NCI-H69 (cell line): ENCODE results near the gene MAPK10.
"Not testable (repeated sequence)": the region's sequence is repeated elsewhere in the genome, so short reads cannot be mapped to it uniquely, and the experiment has no call there.

Source experiments
- DNase-seq: peaks from one replicate; lab custom pipeline; 2025; lab: John Stamatoyannopoulos, UW

MAPK10 gene

GRCh38 chr4:86036736-86037135 lies 323.1 kb downstream of the MAPK10 start:
- DNase-seq: no peak

- no peak for DNase-seq
Measured at GRCh38 chr4:86035688-86036087, 324.2 kb downstream of the MAPK10 start.

DNA sequence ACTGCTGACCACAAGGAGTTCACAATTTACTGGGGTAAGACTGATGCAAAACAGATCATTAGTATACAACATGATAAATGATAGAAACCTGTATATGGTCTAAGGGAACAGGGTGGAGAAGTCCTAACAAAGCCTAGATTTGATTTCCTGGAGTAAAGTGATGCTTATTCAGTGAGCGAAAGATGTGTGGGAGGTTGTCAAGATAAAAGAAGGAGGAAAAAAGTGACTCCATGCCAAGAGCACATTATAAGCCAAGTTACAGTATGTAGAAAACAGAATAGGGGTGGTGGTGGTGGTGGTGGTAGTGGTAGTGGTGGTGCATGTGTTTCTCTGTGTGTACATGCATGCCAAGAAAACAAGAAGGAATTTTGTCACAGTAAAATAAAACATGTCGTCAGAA lies 325.2 kb downstream of the MAPK10 start:
- DNase-seq: no peak

DNA sequence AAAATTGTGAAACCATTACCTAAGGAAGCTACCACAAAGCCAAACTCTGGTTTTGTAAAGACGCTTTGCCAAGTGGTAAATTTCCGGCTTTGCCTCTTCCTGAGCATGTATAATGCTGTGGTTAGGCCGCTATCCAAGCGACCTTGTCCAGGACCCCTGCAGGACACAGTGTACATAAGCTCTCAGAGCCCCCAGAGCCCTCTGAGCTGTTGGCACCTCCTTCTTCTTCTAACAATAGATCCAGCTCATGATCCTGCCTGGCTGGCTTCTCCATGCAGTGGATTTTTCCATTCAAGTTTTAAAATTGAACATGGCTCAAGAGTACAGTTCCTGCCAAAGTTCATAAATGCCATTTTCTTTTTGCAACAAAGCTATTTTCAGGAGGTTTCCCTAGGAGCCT lies 326.7 kb downstream of the MAPK10 start:
- no peak for DNase-seq

DNA sequence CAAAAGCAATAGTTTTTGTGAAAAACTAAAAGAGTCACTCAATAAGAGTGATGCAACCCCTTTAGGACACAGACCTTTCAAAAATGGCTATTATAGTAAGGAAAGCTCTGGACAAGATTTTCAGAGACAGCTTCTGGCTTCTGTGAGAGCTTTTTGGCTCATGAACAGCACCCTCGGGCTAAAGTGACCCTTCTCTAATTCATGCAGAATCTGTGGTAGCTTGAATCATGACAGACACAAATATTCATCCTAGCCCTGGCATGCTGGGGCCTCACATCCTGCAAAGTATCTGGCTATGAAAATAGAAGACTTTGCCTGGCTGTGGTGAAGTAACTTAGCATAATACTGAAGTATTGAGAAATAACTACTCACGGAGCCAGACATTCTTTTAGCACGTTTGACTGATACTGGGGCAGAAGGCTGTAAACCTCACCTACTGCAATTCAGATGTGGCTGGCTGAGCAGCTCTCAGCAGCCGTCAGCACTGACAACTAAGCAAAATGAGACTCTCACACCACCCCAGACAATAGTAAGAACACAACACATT lies 327.3 kb downstream of the MAPK10 start:
- no peak for DNase-seq

GRCh38 chr4:86031927-86032326 lies 327.9 kb downstream of the MAPK10 start:
- no peak for DNase-seq

DNA sequence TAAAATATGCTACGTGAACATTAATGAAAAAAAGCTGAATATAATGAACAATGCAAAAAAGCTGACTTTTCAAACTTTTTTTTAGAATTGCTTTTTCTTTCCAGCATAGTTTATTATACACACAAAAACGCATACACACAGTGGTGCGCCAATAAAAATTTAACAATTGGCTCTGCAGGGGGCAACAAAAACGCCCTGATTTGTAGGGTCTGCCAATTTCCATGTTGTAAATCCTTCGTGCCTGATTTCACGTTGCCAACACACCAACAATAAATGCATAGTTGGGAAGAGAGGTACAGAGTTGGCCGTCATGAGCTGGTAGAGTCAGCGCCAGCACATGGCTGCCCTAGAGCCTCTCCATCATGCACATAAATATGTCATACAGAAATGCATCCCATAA lies 333.1 kb downstream of the MAPK10 start:
- DNase-seq: no peak

- DNase-seq: not testable (repeated sequence)
Measured at GRCh38 chr4:86021671-86022070, 338.2 kb downstream of the MAPK10 start.

- no peak for DNase-seq
Measured at GRCh38 chr4:86019906-86020305, 339.9 kb downstream of the MAPK10 start.

- DNase-seq: no peak
Measured at GRCh38 chr4:86019362-86019761, 340.5 kb downstream of the MAPK10 start.

GRCh38 chr4:86015412-86016350 lies 344.2 kb downstream of the MAPK10 start:
- no peak for DNase-seq

GRCh38 chr4:86014599-86014998 lies 345.3 kb downstream of the MAPK10 start:
- no peak for DNase-seq

- DNase-seq: no peak
Measured at GRCh38 chr4:86013621-86014020, 346.2 kb downstream of the MAPK10 start.

- DNase-seq: no peak
Measured at GRCh38 chr4:86011117-86011516, 348.7 kb downstream of the MAPK10 start.

DNA sequence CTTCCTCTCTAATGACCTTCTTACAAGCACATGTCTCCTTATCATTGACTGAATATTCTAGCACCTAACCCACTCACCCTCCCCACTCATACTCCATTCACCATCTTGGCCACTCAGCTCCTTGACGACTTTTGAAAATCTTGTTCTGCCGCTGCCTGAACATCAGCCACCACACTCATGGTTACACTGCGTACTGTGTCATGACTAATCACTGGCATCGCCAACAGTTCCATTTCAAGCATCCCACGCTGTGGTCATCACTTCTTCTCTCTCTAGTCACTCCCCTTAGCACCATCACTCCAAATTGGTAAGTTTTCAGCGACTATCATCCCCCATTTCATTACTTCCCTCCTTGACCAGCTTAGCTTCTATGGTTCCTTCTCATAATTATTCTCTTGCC lies 352.8 kb downstream of the MAPK10 start:
- no peak for DNase-seq

GRCh38 chr4:86006057-86006456 lies 353.8 kb downstream of the MAPK10 start:
- DNase-seq: no peak

DNA sequence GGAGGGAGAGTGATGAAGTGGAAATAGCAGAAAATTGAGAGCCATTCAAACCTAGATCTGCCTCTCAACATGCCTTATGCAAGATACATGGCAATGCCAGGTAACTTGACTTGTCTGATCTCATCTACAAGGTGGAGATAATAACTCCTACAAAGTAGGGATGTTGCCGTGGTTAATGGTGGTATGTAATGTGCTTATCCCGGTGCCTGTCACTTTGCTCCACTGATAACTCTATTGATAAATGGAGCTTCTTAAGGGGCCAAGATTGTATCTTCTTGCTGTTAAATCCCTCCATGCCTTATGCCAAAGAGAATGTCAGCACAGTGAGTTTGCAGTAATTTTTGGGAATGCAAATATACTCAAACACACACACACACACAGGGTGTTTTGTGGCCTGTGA lies 355.8 kb downstream of the MAPK10 start:
- no peak for DNase-seq

DNA sequence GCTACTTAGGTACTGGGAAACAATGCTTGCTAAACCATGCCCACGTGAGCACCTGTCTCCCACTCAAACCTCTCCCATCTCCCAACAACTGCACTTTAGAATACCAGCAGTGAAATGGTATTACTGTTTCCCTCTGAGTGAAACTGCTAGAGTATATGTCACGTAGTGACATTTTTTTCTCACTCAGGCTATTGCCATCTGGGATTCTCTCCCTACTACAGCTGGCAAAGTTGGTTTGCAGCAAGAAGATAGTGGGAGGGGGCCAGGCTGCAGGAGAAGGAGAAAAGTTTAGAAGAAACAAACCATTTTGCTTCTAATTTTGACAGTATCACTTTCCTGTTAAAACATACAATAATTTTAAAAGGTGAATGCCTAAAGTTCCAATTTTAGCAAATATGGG lies 358.3 kb downstream of the MAPK10 start:
- no peak for DNase-seq

- no peak for DNase-seq
Measured at GRCh38 chr4:85995361-85995760, 364.5 kb downstream of the MAPK10 start.

- DNase-seq: no peak
Measured at GRCh38 chr4:85994576-85994975, 365.3 kb downstream of the MAPK10 start.

GRCh38 chr4:85993641-85994040 lies 366.2 kb downstream of the MAPK10 start:
- DNase-seq: no peak

DNA sequence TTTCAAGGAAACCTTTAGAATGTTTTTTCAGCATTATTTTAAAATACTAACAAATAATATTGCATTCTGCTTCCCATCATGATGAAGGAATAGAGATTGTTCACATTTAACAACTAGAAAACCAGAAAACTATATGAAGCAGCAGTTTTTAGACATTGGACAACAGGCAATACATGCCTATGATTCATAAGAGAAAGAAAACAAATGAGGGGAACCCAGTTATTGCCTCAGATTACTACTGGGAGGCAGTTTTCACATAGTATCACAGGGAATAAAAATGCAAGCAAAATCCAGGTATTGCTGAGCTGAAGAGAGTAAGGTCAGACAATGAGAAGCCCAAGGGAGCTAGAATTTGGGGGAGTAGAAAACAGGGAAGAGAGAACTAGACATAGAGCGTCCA lies 373.6 kb downstream of the MAPK10 start:
- no peak for DNase-seq

- no peak for DNase-seq
Measured at GRCh38 chr4:85979276-85979675, 380.6 kb downstream of the MAPK10 start.

DNA sequence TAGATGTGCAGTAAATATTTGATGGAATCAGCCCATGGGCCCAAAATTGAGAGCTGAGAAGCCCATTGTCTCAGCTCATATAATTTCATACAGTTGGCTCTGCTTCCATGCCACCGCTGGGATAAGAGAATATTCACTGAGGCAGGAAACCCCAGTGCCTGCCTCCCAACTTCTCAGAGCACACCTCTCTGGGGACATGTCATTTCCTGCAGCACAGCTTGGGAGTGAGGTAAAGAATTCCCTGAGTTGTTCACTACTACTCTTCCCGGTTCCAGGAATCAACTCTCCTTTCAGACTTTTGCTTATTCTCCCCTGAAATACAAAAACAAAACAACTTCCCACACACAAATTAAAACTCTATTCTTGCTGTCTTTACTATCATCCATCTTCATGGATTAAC lies 389.3 kb downstream of the MAPK10 start:
- peak; percentile 7 for DNase-seq
